HepG2 (cell line): ENCODE results near the gene TRAPPC5. TPM values are rescaled to one million over a fixed set of nuclear protein-coding genes. Genes with fewer than 3 reads are reported as not detected.
"Not testable (repeated sequence)": the region's sequence is repeated elsewhere in the genome, so short reads cannot be mapped to it uniquely, and the experiment has no call there.

Experiments used
- ATAC-seq: fragments of 200-7000 bp; cut with Tn5 transposase; 3 replicates; pipeline ENCODE4 v1.9.1; 2020; ENCODE audit warnings: mild to moderate bottlenecking, moderate library complexity
- BruUV-seq: library from RNA; stranded (reverse); fragments of 400-500 nt; replicated peaks from 2 replicates; lab custom pipeline; 2021; lab: Mats Ljungman, UMichigan
- CTCF ChIA-PET: fragments of 300-600 bp; formaldehyde crosslinking; extraction: SDS; loops from one replicate; lab custom pipeline; 2021; ENCODE audit warnings: low total read pairs, inconsistent platforms, low intra/inter-chr PET ratio; lab: Yijun Ruan, JAX
- POLR2A ChIA-PET: fragments of 350-600 bp; sonication (Branson Sonifier 250); formaldehyde crosslinking; loops from one replicate; lab custom pipeline; 2020; ENCODE audit warnings: antibody characterized with exemption, inconsistent platforms; lab: Yijun Ruan, JAX
- DNase-seq: peaks from one replicate; pipeline ENCODE4 v3.0.0-alpha.2; 2015; ENCODE audit warnings: low spot score
- FAIRE-seq: peaks from 3 replicates; lab custom pipeline; 2011; peaks lifted over from hg19 to GRCh38; lab: Jason Lieb, UNC
- H2AFZ ChIP-seq: one replicate; pipeline ENCODE4 v1.6.1; 2011; ENCODE audit warnings: low read length, inconsistent platforms
- H3K27ac ChIP-seq: fragments of 300-600 bp; 3 replicates; pipeline ENCODE4 v1.8.0; 2011; ENCODE audit warnings: mixed run types, mild to moderate bottlenecking, mixed read lengths, low read length, inconsistent platforms; ENCODE audit not compliant: insufficient read depth; ENCODE audit errors: extremely low read length
- H3K27me3 ChIP-seq, 2 experiments: fragments of 200-600 bp in 1 of 2; 2 replicates in 1 of 2; 3 replicates in 1 of 2; pipeline versions ENCODE4 v1.6.0 to v1.8.0; 2011; ENCODE audit warnings: low read length in 2 of 2, mild to moderate bottlenecking in 2 of 2, moderate library complexity in 2 of 2, inconsistent platforms in 1 of 2; ENCODE audit not compliant: insufficient read depth in 2 of 2, control insufficient read depth in 1 of 2
- H3K36me3 ChIP-seq, 2 experiments: fragments of 200-600 bp in 1 of 2; replicated peaks in 1 of 2; 2 replicates in 1 of 2; 3 replicates in 1 of 2; pipeline versions ENCODE4 v1.5.1 to v1.8.0; 2011; ENCODE audit warnings: low read length in 2 of 2, inconsistent platforms in 1 of 2; ENCODE audit not compliant: insufficient read depth in 2 of 2, control insufficient read depth in 1 of 2
- H3K4me1 ChIP-seq: 2 replicates; pipeline ENCODE4 v1.5.1; 2012; ENCODE audit warnings: low read length, inconsistent platforms; ENCODE audit not compliant: insufficient read depth
- H3K4me2 ChIP-seq: 2 replicates; pipeline ENCODE4 v1.6.0; 2011; ENCODE audit warnings: low read depth, low read length, inconsistent platforms
- H3K4me3 ChIP-seq, 3 experiments: fragments of 200-600 bp in 1 of 3; sonication (generic), shearing (Covaris generic) in 1 of 3; replicated peaks in 1 of 3; 2 replicates each; pipeline ENCODE4 v1.5.1; 2011 to 2016; ENCODE audit warnings: low read length in 3 of 3, inconsistent platforms in 2 of 3, low read depth in 2 of 3, mild to moderate bottlenecking in 2 of 3, control low read depth in 1 of 3, mixed read lengths in 1 of 3; ENCODE audit not compliant: insufficient read depth in 1 of 3
- H3K79me2 ChIP-seq: one replicate; pipeline ENCODE4 v1.6.1; 2011; ENCODE audit warnings: low read length, inconsistent platforms; ENCODE audit not compliant: insufficient read depth
- H3K9ac ChIP-seq: 2 replicates; pipeline ENCODE4 v1.6.0; 2011; ENCODE audit warnings: mild to moderate bottlenecking, low read depth, low read length, inconsistent platforms; ENCODE audit not compliant: insufficient read depth
- H3K9me3 ChIP-seq: 2 replicates; pipeline ENCODE4 v1.5.1; 2012; ENCODE audit warnings: mild to moderate bottlenecking, low read length
- H4K20me1 ChIP-seq: 2 replicates; pipeline ENCODE4 v1.6.0; 2011; ENCODE audit warnings: inconsistent platforms, mild to moderate bottlenecking, low read length, moderate library complexity; ENCODE audit not compliant: insufficient read depth
- HMGA1 ChIP-seq: sonication (generic); formaldehyde crosslinking; conservative IDR thresholded peaks from 2 replicates; pipeline ENCODE4 v1.4.0; 2020; ENCODE audit warnings: missing genetic modification reagents
- HNRNPH1 ChIP-seq: fragments of 200-400 bp; formaldehyde crosslinking; optimal IDR thresholded peaks from 2 replicates; pipeline ENCODE3; 2017; ENCODE audit warnings: mild to moderate bottlenecking, low read depth, low read length
- MXI1 ChIP-seq: IDR thresholded peaks from 3 replicates; pipeline ENCODE4 v1.6.1; 2012; ENCODE audit warnings: low read depth, low read length, inconsistent platforms, borderline replicate concordance
- TBX3 ChIP-seq: fragments of 450-650 bp; IDR thresholded peaks from 2 replicates; pipeline ENCODE4 v1.6.1; 2017; ENCODE audit warnings: antibody characterized with exemption, mild to moderate bottlenecking, inconsistent platforms, borderline replicate concordance
- whole genome bisulfite sequencing: methylation state at CpG from one replicate; pipeline ENCODE4 v1.1.6; 2017; ENCODE audit warnings: low lambda C conversion rate; 5-methylcytosine and 5-hydroxymethylcytosine counted together
- in situ Hi-C: cut with HindIII; loops from 2 replicates; pipeline ENCODE4 v1.10.0; 2017; ENCODE audit warnings: low pct_unique_long_range_greater_than_20kb; ENCODE audit not compliant: extremely low pct_ligation_motif_present
- intact Hi-C: fragments of 100-400 bp; cut with micrococcal nuclease; formaldehyde crosslinking; loops from one replicate; pipeline ENCODE4 v1.10.0; 2022; ENCODE audit not compliant: unreplicated experiment
- polyA plus RNA-seq, 8 experiments: library from polyadenylated mRNA; depleted of rRNA in 3 of 8; stranded (reverse) in 7 of 8; unstranded in 1 of 8; fragments of >200 nt; fragmentation: Illumina TruSeq in 4 of 8; extraction: Trizol in 4 of 8; gene quantifications; 2 replicates each; pipeline versions ENCODE4 v1.2.1 to v1.2.3, GENCODE V29; 2011 to 2016; ENCODE audit warnings: low read depth in 4 of 8, missing spikeins in 1 of 8, mixed read lengths in 1 of 8; ENCODE audit not compliant: insufficient read depth in 1 of 8
- total RNA-seq, 5 experiments: library from RNA; depleted of rRNA; stranded (reverse); fragments of >200 nt; fragmentation: Illumina TruSeq; extraction: Trizol; gene quantifications; 2 replicates each; pipeline ENCODE4 v1.2.3, GENCODE V29; 2016; ENCODE audit warnings: low read depth in 1 of 5
- TF ChIP-seq, protein P1 (sequence below): sonication (generic); formaldehyde crosslinking; IDR thresholded peaks from 2 replicates; pipeline ENCODE4 v1.5.0; 2020; ENCODE audit warnings: mild to moderate bottlenecking, missing genetic modification reagents

The TRAPPC5 gene
- total and polyA plus RNA-seq, 2 of the 13 experiments (the other 11 are each of a cell fraction or from before 2014, with no cell fraction given) = 38.5 to 78.7 TPM

DNA sequence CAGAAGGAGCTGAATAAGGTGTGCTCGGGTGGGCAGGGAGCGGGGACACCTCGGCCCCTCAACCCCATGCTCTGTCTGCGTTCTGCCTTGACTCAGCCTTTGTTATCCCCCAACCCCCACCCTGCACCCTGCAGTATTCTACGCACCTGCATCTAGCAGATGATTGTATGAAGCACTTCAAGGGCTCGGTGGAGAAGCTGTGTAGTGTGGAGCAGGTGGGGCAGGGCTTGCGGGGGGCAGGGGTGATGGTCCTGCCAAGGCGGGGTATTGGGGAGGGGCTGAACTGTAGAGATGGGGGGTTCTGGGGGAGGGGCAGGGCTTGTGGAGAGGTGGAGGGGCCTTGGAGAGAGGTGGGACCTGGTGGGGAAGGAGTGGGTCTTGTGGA lies 37.6 kb upstream of the TRAPPC5 start (continued):
- no peak for TF ChIP-seq HMGA1 (CRISPR knock-in tag)
- TF ChIP-seq, protein P1, sequence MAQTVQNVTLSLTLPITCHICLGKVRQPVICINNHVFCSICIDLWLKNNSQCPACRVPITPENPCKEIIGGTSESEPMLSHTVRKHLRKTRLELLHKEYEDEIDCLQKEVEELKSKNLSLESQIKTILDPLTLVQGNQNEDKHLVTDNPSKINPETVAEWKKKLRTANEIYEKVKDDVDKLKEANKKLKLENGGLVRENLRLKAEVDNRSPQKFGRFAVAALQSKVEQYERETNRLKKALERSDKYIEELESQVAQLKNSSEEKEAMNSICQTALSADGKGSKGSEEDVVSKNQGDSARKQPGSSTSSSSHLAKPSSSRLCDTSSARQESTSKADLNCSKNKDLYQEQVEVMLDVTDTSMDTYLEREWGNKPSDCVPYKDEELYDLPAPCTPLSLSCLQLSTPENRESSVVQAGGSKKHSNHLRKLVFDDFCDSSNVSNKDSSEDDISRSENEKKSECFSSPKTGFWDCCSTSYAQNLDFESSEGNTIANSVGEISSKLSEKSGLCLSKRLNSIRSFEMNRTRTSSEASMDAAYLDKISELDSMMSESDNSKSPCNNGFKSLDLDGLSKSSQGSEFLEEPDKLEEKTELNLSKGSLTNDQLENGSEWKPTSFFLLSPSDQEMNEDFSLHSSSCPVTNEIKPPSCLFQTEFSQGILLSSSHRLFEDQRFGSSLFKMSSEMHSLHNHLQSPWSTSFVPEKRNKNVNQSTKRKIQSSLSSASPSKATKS = no peak
- TF ChIP-seq MXI1 = no peak
- no peak for TF ChIP-seq TBX3

DNA sequence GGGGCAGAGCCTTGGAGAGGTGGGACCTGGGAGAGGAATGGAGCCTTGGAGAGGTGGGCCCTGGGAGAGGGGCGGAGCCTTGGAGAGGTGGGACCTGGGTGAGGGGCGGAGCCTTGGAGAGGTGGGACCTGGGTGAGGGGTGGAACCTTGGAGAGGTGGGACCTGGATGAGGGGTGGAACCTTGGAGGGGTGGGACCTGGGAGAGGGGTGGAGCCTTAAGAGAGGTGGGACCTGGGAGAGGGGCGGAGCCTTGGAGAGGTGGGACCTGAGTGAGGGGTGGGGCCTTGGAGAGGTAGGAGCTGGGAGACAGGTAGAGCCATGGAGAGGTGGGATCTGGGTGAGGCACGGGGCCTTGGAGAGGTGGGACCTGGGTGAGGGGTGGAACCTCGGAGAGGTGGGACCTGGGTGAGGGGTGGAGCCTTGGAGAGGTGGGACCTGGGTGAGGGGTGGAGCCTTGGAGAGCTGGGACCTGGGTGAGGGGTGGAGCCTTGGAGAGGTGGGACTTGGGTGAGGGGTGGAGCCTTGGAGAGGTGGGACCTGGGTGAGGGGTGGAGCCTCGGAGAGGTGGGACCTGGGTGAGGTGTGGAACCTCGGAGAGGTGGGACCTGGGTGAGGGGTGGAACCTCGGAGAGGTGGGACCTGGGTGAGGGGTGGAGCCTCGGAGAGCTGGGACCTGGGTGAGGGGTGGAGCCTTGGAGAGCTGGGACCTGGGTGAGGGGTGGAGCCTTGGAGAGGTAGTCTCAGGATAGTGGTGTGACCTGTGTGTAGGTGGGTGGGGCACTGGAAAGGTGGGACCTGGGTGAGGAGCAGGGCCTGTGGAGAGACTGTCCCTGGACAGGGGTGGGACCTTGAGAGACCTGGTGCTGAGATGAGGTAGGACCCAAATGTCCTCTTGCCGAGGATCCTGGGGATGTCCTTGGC lies 36.7 kb upstream of the TRAPPC5 start:
- H3K9me3 ChIP-seq, ATAC-seq, H3K79me2 ChIP-seq, intact Hi-C loops, CTCF ChIA-PET, H3K9ac ChIP-seq, H3K27ac ChIP-seq, FAIRE-seq, H3K4me3 ChIP-seq, H2AFZ ChIP-seq, DNase-seq, in situ Hi-C loops, H3K4me1 ChIP-seq, H3K4me2 ChIP-seq, H3K36me3 ChIP-seq, H3K27me3 ChIP-seq, BruUV-seq, H4K20me1 ChIP-seq: not testable (repeated sequence)
- WGBS = 95% methylated on average over 9 of the region's 10 CpGs
- TF ChIP-seq HNRNPH1 = peak; percentile 6
- POLR2A ChIA-PET = interaction anchor here (1.0 kb wide), 1 partner anchor 48 kb away, joined by 3 read pairs; the partner anchor contains the start of gene CAMSAP3
